ENCODE data around the gene PYGO1.
"Not testable (repeated sequence)": the region's sequence is repeated elsewhere in the genome, so short reads cannot be mapped to it uniquely, and the experiment has no call there.

Gene PYGO1

DNA sequence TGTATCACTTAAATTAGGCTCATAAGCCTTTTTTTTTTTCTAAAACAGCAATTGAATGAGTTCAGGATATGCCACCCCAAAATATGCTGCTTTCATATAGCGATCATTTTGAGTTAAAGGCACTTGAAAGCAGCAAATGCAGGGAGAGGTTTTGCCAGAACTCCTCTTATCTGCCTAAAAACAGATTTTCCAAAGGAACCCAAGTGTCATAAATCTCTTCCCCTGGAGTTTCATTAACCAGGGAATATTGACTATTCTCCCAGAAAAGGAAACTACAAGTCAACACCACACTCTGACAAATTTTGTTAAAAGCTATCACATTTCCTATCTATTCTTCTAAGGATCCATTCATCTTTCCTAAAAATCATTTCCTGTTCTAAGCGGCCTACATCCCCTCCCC, 91.4 kb downstream of the PYGO1 start:
- Histone ChIP-seq H4K20me1 (ENCODE audit: insufficient read depth, low read length) (no peaks in the 10 kb centered on the region), H3K4me1 (ENCODE audit: insufficient read depth, low read length, severe bottlenecking) (peaks cover 21% of the 10 kb centered on the region), H3K4me2 (ENCODE audit: low read length) (no peak overlapping the region), H3K4me3 (ENCODE audit: low read depth, low read length, poor library complexity, severe bottlenecking) (no peak overlapping the region), H3K79me2 (ENCODE audit: insufficient read depth, low read length) (no peaks in the 10 kb centered on the region), H3K27me3 (ENCODE audit: insufficient read depth, low read length) (no peaks in the 10 kb centered on the region), H3K36me3 (ENCODE audit: insufficient read depth, low read length) (peaks cover 18% of the 10 kb centered on the region), H3K9me2 (ENCODE audit: low read depth, low read length) (no peaks in the 10 kb centered on the region), H3K27ac (ENCODE audit: low read depth, low read length, poor library complexity, severe bottlenecking) (no peak overlapping the region), H3F3A (ENCODE audit: insufficient read depth, low read length) (no peaks in the 10 kb centered on the region), H2AFZ (ENCODE audit: low read length) (no peak overlapping the region), H3K9me3 (ENCODE audit: low read length) (no peaks in the 10 kb centered on the region; the same call in 1 of the 2 replicates), H3K9ac (ENCODE audit: low read length) (no peak overlapping the region)
- TF ChIP-seq, protein P1, sequence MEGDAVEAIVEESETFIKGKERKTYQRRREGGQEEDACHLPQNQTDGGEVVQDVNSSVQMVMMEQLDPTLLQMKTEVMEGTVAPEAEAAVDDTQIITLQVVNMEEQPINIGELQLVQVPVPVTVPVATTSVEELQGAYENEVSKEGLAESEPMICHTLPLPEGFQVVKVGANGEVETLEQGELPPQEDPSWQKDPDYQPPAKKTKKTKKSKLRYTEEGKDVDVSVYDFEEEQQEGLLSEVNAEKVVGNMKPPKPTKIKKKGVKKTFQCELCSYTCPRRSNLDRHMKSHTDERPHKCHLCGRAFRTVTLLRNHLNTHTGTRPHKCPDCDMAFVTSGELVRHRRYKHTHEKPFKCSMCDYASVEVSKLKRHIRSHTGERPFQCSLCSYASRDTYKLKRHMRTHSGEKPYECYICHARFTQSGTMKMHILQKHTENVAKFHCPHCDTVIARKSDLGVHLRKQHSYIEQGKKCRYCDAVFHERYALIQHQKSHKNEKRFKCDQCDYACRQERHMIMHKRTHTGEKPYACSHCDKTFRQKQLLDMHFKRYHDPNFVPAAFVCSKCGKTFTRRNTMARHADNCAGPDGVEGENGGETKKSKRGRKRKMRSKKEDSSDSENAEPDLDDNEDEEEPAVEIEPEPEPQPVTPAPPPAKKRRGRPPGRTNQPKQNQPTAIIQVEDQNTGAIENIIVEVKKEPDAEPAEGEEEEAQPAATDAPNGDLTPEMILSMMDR (IDR thresholded peaks at IDR 0.05; ENCODE audit: low read length): no peak
- TF ChIP-seq EZH2 (IDR thresholded peaks at IDR 0.05; ENCODE audit: borderline replicate concordance, low read length): no peak

DNA sequence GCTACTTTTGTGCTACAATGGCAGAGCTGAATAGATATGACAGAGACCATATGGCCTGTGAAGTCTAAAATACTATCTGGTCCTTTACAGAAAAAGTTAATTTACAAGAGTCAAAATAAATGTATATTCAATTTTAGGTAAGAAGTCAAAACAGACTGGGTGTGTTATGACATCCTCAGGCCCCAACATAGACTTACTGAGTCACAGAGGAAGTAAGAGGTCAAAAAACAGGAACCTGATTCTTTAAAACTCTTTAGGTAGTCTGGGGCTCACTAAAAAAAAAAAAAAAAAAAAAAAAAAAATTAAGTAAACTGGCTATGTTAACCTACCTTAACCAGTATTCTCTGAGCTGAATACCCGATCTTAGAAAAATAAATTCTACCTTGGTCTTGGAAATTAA, 93.2 kb downstream of the PYGO1 start:
- Histone ChIP-seq H3K9me3 (ENCODE audit: low read length) (no peaks in the 10 kb centered on the region; the same call in 1 of the 2 replicates), H3K79me2 (ENCODE audit: insufficient read depth, low read length) (no peaks in the 10 kb centered on the region), H3K27me3 (ENCODE audit: insufficient read depth, low read length) (no peaks in the 10 kb centered on the region), H3K4me3 (ENCODE audit: low read depth, low read length, poor library complexity, severe bottlenecking) (no peak overlapping the region), H3K27ac (ENCODE audit: low read depth, low read length, poor library complexity, severe bottlenecking) (peak overlapping the region; percentile 37), H3K4me2 (ENCODE audit: low read length) (peak overlapping the region; percentile 12; the same call in 1 of the 2 replicates), H2AFZ (ENCODE audit: low read length) (no peak overlapping the region), H3F3A (ENCODE audit: insufficient read depth, low read length) (no peaks in the 10 kb centered on the region), H4K20me1 (ENCODE audit: insufficient read depth, low read length) (no peaks in the 10 kb centered on the region), H3K9ac (ENCODE audit: low read length) (no peak overlapping the region), H3K4me1 (ENCODE audit: insufficient read depth, low read length, severe bottlenecking) (peaks cover 21% of the 10 kb centered on the region), H3K9me2 (ENCODE audit: low read depth, low read length) (no peaks in the 10 kb centered on the region), H3K36me3 (ENCODE audit: insufficient read depth, low read length) (peaks cover 29% of the 10 kb centered on the region)
- no peak for TF ChIP-seq EZH2 (IDR thresholded peaks at IDR 0.05; ENCODE audit: borderline replicate concordance, low read length)
- TF ChIP-seq, protein P1 (IDR thresholded peaks at IDR 0.05; ENCODE audit: low read length): no peak

DNA sequence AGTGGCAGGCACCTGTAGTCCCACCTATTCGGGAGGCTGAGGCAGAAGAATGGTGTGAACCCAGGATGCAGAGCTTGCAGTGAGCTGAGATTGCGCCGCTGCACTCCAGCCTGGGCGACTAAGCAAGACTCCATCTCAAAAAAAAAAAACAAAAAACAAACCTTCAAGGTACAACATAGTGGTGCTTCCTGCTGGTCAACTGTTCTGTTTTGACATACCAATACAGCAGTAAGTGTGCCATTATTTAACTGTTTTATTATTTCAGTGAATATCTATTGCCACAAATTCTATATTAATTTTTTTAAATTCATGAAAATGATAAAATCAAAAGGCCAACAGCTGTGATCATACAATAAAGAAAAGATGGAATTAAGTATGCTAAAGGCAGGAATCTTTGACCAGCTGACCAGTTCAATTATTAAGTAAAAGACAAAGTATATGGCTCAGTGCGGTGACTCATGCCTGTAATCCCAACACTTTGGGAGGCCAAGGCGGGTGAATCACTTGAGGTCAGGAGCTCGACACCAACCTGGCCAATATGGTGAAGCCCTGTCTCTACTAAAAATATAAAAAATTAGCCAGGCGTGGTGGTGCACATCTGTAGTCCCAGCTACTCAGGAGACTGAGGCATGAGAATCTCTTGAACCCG, 99.1 kb downstream of the PYGO1 start:
- not testable (repeated sequence) for H2AFZ ChIP-seq (ENCODE audit: low read length); H3K79me2 ChIP-seq (ENCODE audit: insufficient read depth, low read length); H3K9me3 ChIP-seq (ENCODE audit: low read length); H3K27me3 ChIP-seq (ENCODE audit: insufficient read depth, low read length); H3K27ac ChIP-seq (ENCODE audit: low read depth, low read length, poor library complexity, severe bottlenecking); H3K9ac ChIP-seq (ENCODE audit: low read length); H4K20me1 ChIP-seq (ENCODE audit: insufficient read depth, low read length); H3K4me2 ChIP-seq (ENCODE audit: low read length); H3F3A ChIP-seq (ENCODE audit: insufficient read depth, low read length); H3K4me1 ChIP-seq (ENCODE audit: insufficient read depth, low read length, severe bottlenecking); H3K4me3 ChIP-seq (ENCODE audit: low read depth, low read length, poor library complexity, severe bottlenecking); H3K9me2 ChIP-seq (ENCODE audit: low read depth, low read length)
- H3K36me3 ChIP-seq (ENCODE audit: insufficient read depth, low read length): peaks cover 56% of the 10 kb centered on the region

Data from OCI-LY1 (cell line).